Measurements from ENCODE around the gene ALLC. TPM values are rescaled to one million over a fixed set of nuclear protein-coding genes. Genes with fewer than 3 reads are reported as not detected.

The ALLC gene
- total RNA-seq, 2 donors from 2014 or later, result not detected

DNA sequence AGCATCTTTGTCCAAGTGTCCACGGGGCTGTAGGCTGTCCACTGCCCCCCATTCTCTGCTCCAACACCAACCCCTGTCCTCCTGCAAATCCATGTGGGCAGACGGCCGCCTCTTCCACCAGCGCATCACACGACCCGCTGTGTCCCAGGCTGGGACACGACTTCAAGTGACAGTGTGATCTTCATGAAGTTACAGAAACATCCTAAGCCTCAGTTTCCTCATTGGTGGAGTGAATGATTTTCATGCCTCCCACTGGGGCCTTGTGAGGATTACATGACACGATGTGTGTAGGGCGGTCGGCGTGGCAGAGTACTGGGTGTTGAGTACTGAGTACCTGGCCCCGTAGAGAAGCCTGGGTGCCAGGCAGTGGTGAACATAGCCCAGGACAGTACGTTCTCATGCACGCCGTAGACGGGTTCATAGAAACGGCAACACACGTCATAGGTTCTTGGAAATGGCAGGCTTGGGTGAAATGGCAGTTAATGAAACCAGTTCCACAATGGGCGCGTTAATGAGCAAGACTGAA is 9.3 kb upstream of the ALLC start:
- ATAC-seq, result no peak
- no peak overlapping the region for H3K4me3 Mint-ChIP-seq

GRCh38 chr2:3649581-3649980 is 8.4 kb upstream of the ALLC start:
- Mint-ChIP-seq H3K4me3 (no peak overlapping the region), H3K36me3 (ENCODE audit: low read depth) (peaks cover 3% of the 10 kb centered on the region), H3K27ac (no peak overlapping the region), H3K4me1 (peaks cover 14% of the 10 kb centered on the region), H3K27me3 (no peaks in the 10 kb centered on the region)
- no peaks in the 10 kb centered on the region for H3K9me3 ChIP-seq (ENCODE audit: control insufficient read depth, low read length, poor library complexity, severe bottlenecking)
- no peak for DNase-seq
- ATAC-seq, result no peak

More for the DNA sequence above, 9.3 kb upstream of the ALLC start:
- peaks cover 13% of the 10 kb centered on the region for H3K4me1 Mint-ChIP-seq
- H3K27me3 Mint-ChIP-seq, result no peaks in the 10 kb centered on the region
- DNase-seq, result no peak
- no peak overlapping the region for H3K27ac Mint-ChIP-seq
- H3K9me3 ChIP-seq (ENCODE audit: control insufficient read depth, low read length, poor library complexity, severe bottlenecking), result no peaks in the 10 kb centered on the region
- H3K36me3 Mint-ChIP-seq (ENCODE audit: low read depth), result peaks cover 3% of the 10 kb centered on the region

DNA sequence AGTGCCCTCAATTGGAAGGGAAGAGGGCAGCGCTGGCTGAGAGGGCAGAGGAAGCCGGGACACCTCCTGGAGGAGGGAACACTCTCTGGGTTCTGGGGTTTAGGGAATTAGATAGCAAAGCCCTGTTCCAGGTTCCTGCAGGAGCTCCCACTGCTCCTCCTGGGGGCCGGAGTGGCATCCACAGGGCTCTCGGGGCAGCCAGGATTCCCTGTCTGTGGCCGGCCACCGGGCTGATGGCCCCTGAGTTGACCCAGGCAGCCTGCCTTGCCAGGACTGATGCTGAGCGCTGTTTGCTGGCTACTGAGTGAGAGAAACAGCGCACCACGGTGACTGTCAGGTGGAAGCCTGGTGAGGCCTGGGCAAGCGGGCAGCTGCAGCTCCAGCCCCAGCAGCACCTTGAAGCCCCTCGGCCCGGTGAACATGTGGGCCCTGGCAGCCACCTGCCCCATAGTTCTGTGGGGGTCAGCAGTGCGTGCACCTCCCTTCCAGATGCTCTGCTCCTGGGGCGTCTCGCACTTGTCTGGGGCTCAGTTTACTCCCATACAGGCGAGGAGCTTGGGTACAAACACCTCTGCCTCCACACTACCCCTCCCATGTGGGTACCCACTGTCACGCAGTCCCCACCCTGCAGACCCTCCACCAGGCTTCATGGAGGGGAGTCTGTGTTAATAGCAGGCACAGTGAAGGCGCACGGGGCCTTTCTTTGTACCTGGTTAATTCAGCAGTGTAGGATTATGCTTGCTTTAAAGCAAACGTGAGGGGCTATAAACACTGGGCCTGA is 7.7 kb upstream of the ALLC start:
- no peak for ATAC-seq
- no peaks in the 10 kb centered on the region for H3K27me3 Mint-ChIP-seq
- DNase-seq, result no peak
- H3K36me3 Mint-ChIP-seq (ENCODE audit: low read depth), result peaks cover 3% of the 10 kb centered on the region
- H3K9me3 ChIP-seq (ENCODE audit: control insufficient read depth, low read length, poor library complexity, severe bottlenecking), result no peaks in the 10 kb centered on the region
- H3K4me1 Mint-ChIP-seq, result peaks cover 14% of the 10 kb centered on the region
- H3K4me3 Mint-ChIP-seq, result peak overlapping the region; percentile 96
- H3K27ac Mint-ChIP-seq, result peak overlapping the region; percentile 77

DNA sequence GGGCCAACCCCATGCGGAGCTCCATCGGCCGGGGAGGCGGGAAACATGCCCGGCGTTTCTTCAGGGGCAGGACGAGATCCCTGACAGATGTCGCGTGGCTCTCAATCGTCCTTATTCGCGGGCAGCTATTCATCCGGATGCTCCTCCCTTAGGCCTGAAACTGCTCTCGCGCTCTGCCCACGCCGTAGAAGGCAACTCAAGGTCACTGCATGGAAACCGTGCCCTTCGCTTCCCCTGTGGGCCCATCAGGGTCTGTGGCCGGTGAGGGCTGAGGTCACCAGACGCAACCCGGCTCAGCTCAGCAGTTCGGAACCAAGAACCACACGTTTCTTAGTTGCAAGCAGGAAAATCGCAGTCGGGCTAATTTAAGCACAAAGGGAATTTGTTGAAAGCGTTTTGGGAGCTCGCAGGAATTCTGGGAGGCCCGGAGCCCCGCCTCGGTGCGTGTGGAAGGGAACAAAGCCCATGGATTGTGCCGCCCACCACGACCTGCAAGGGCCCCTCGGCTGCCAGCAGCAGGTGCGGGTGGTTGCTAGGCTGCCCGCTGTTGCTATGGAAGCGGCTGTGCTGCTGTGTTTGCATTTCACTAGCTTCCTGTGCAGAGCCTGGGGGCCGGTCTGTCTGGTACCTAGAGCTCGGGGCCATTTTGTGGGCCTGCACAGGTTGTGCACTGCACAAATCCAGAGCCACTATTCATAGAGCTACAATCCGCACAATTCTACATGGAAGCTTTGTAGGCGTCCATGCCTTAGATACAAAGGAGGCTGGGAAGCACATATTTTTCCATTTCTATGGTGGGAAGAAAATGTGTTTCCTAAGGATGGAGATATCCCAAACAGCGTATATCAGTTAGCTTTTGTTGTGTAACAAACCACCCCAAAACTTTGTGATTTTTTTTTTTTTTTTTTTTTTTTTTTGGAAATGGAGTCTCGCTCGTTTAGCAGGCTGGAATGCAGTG is 6.0 kb upstream of the ALLC start:
- Mint-ChIP-seq H3K4me3 (peak overlapping the region; percentile 96), H3K36me3 (ENCODE audit: low read depth) (peaks cover 3% of the 10 kb centered on the region), H3K27ac (peak overlapping the region; percentile 77), H3K4me1 (peaks cover 14% of the 10 kb centered on the region), H3K27me3 (no peaks in the 10 kb centered on the region)
- ATAC-seq (peak; percentile 78), DNase-seq (peak; percentile 23 to 44 (median 32))
- no peaks in the 10 kb centered on the region for H3K9me3 ChIP-seq (ENCODE audit: control insufficient read depth, low read length, poor library complexity, severe bottlenecking)

- H3K27me3 Mint-ChIP-seq, result no peaks in the 10 kb centered on the region
- H3K9me3 ChIP-seq (ENCODE audit: control insufficient read depth, low read length, poor library complexity, severe bottlenecking), result no peaks in the 10 kb centered on the region
- peaks cover 3% of the 10 kb centered on the region for H3K36me3 Mint-ChIP-seq (ENCODE audit: low read depth)
- H3K27ac Mint-ChIP-seq, result no peak overlapping the region
- H3K4me3 Mint-ChIP-seq, result no peak overlapping the region
- H3K4me1 Mint-ChIP-seq, result peaks cover 14% of the 10 kb centered on the region
- DNase-seq (no peak), ATAC-seq (no peak)
Observed at GRCh38 chr2:3652896-3653625, 4.9 kb upstream of the ALLC start.

GRCh38 chr2:3654011-3654410 is 4.0 kb upstream of the ALLC start:
- no peaks in the 10 kb centered on the region for H3K9me3 ChIP-seq (ENCODE audit: control insufficient read depth, low read length, poor library complexity, severe bottlenecking)
- DNase-seq (no peak), ATAC-seq (no peak)
- H3K4me3 Mint-ChIP-seq, result no peak overlapping the region
- H3K27me3 Mint-ChIP-seq, result no peaks in the 10 kb centered on the region
- peaks cover 3% of the 10 kb centered on the region for H3K36me3 Mint-ChIP-seq (ENCODE audit: low read depth)
- no peak overlapping the region for H3K27ac Mint-ChIP-seq
- H3K4me1 Mint-ChIP-seq, result peaks cover 14% of the 10 kb centered on the region

DNA sequence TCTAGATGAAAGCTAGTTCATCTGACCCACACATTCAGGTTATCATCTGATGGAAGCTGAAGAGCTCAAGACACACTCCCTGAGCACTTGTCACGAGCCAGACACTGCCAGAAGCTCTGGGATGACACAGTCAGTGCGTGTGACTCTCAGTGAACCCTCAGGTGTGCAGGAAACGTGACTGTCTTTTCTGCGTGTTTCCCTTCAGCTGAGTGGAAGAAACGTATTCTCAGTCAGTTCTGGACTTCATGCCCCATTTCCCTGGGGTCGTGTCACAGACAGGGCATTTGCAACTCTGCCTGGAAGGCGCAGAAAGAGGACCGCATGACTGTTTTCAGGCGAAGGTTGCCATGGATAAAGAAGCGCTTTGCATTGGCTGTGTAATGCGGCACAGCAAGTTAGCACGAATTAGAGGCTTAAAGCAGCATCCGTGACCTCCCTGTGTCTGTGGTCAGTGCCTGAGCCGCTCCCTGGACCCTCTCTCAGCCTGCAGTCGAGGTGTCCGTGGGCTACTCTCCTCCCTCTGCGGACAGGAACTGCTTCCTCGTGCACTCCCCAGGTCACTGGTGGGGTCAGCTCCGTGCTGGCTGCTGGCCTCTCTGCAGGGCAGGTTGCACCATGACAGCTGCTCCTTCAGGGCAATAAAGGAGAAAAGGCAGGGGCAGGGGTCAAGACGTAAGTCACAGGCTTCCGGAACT is 3.3 kb upstream of the ALLC start:
- Mint-ChIP-seq H3K36me3 (ENCODE audit: low read depth) (peaks cover 3% of the 10 kb centered on the region), H3K4me3 (no peak overlapping the region), H3K27ac (no peak overlapping the region), H3K27me3 (no peaks in the 10 kb centered on the region), H3K4me1 (peaks cover 14% of the 10 kb centered on the region)
- DNase-seq (no peak), ATAC-seq (no peak)
- H3K9me3 ChIP-seq (ENCODE audit: control insufficient read depth, low read length, poor library complexity, severe bottlenecking), result no peaks in the 10 kb centered on the region

DNA sequence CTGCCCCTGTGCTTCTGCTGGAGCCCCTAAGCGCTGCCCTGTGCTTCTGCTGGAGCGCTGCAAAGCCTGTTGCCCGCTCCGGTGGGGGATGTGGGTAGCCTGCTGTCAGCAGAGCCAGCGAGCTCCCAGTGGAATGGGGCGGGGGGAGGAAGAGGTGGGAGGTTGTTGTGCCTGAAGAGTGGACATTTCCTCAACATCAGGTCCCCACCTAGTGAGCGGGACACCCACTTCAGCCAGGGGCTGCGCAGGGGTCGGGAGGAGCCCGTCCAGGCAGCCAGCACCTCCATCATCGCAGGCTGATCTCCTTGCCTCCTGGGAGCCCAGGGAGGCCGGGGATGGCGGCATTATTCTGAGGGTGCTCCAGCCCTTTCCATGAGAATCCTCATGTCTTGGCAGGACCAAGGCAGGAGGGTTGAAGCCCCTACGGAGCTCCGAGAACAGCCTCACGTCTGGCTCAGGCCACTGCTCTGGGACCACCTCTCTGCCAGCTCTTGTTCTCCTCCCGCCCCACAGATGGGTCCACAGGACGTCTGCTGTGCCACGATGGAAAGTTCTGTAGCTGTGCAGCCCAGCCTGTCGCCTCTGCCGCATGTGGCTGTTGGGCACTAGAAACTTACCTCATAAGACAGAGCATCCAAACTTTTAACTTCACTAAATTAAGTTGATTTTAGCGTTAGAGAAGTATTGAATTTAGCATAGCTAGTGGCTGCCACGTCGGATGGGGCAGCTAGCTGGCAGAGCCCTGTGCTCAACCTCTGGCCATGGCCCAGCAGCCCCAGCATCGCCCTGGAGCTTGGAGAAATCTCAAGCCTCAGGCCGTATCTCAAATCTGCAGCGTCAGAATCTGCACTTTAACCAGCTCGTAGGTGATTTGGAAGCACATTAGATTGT is 1.9 kb upstream of the ALLC start:
- Mint-ChIP-seq H3K4me3 (no peak overlapping the region), H3K27me3 (no peaks in the 10 kb centered on the region), H3K27ac (no peak overlapping the region), H3K4me1 (peaks cover 15% of the 10 kb centered on the region), H3K36me3 (ENCODE audit: low read depth) (no peaks in the 10 kb centered on the region)
- ATAC-seq (no peak), DNase-seq (no peak)
- H3K9me3 ChIP-seq (ENCODE audit: control insufficient read depth, low read length, poor library complexity, severe bottlenecking), result no peaks in the 10 kb centered on the region

- ATAC-seq, result no peak
- Mint-ChIP-seq H3K27me3 (no peaks in the 10 kb centered on the region), H3K27ac (no peak overlapping the region), H3K4me3 (no peak overlapping the region), H3K36me3 (ENCODE audit: low read depth) (no peaks in the 10 kb centered on the region), H3K4me1 (peaks cover 8% of the 10 kb centered on the region)
- H3K9me3 ChIP-seq (ENCODE audit: control insufficient read depth, low read length, poor library complexity, severe bottlenecking), result no peaks in the 10 kb centered on the region
- DNase-seq, result no peak
Observed at GRCh38 chr2:3656762-3657721, 958 bp upstream of the ALLC start.

GRCh38 chr2:3659447-3660432 is 1.7 kb downstream of the ALLC start:
- no peaks in the 10 kb centered on the region for H3K9me3 ChIP-seq (ENCODE audit: control insufficient read depth, low read length, poor library complexity, severe bottlenecking)
- ATAC-seq (no peak), DNase-seq (no peak)
- Mint-ChIP-seq H3K27ac (no peak overlapping the region), H3K4me3 (no peak overlapping the region), H3K27me3 (no peaks in the 10 kb centered on the region), H3K4me1 (peaks cover 4% of the 10 kb centered on the region), H3K36me3 (ENCODE audit: low read depth) (no peaks in the 10 kb centered on the region)

All from T-helper 17 cell (primary cell).